GM21381 (cell line): ENCODE results near the gene VSIG1.
A peak's percentile ranks its signal among the peaks of the same experiment; 100 is the strongest.

Experiments used
- ATAC-seq: cut with Tn5 transposase; IDR thresholded peaks from one replicate; pipeline ENCODE4 v1.9.1; 2021; ENCODE audit warnings: mild to moderate bottlenecking, moderate library complexity; ENCODE audit not compliant: unreplicated experiment

VSIG1 gene

DNA sequence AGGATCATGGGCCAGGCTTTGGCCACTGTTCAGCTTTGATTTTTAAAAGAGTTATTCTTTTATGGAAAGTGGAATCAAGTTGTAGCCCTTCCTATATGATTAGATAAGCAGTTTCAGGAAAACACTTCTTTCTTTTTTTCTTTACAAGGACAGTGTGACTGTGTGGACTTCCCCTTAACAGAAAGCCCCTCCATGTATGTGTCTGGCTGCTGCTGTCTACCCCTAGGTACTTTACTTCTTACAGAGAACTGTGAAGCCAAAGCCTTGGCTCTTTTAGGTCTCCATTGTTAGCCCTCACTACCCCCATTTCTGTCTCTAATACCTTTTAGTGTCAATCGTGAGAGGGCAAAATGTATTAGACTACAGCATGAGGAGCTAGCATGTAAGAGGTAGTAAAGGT, 19.1 kb downstream of the VSIG1 start:
- ATAC-seq, result no peak

DNA sequence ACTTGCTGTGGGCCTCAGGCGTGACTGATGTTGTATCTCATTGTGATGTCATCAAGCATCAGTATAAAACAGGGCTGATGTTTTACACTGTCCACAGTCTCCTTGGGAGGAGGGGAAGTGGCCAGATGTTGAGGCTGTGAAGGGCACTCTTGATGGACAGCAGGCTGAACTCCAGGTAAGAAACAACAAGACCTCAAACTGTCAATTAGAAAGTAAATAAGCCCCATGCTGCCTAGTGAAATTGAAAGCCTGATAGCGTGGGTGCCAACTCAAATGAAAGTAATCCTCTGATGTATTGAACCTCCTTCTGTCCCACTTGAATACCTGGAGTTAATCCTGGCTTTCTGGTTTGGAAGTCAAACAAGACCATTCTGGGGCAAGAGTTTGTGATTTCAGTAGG, 19.7 kb downstream of the VSIG1 start:
- no peak for ATAC-seq

DNA sequence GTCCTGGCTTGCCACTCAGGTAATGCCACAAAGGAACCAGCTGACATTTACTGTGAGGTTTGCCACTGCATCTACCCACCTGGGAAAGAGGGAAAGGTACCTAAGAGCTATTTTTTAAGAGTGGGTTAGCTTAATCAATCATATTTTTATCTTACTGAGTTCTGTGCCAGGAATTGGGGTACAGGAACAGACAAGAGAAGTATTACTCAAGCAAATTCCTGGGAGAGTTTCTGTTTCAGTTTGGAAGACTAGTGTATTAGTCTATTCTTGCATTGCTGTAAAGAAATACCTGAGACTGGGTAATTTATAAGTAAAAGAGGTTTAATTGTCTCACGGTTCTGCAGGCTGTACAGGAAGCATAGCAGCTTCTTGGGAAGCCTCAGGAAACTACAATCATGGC, 23.3 kb downstream of the VSIG1 start:
- no peak for ATAC-seq

DNA sequence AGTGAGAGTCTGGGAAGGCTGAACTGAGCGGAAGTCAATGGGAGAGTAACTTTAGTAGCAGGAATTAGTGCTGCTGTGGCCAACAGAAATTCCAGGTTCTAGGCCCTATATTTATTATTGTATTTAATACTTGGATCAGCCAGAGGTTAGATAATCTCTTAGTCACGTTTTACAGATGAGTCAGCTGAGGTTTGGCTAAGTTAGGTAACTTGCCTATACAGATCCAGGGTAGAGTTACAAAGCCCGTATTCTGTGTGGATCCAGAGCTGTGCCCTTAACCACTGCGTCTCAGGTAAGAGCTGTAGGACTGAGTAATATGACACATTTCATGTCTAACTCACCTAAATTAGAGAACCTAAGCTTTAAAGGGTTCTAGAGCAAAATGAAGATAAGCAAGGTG, 26.0 kb downstream of the VSIG1 start:
- ATAC-seq, result no peak

DNA sequence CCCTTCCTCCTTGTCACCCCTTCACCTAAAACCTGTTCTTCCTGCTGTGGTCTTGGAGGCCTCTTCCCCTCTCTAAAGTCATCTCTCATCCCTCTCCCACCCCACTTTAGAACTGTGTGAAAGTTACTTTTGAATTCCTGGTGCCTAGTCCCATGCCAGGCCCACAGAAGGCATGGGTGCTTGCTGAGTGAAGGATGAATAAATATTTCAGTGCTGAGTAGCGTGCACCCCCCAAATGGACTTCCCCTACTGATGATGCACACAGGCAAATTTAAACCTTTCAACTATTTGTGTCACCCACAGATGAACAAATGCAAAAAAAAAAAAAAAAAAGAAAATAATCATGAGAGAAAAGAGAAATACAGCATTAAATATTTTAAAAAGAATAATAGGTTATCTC, 26.7 kb downstream of the VSIG1 start:
- ATAC-seq, result no peak

DNA sequence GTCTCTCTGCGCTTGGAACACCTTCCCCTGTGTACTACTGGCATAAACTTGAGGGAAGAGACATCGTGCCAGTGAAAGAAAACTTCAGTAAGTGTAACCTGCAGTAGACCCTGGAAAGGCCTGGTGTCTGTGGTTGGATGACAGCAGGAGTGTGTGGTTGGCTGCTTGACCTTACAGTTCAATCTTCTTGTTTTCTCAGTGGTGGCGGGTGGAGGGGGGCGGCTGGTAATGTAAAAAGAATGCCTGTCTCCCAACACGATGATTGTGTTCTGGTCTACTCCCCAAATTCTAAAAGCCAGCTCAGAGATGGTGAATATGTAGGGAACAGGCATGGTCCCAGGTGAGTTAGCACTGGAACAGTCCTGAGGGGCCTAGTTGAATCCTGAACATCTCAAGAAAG, 27.9 kb downstream of the VSIG1 start:
- no peak for ATAC-seq

DNA sequence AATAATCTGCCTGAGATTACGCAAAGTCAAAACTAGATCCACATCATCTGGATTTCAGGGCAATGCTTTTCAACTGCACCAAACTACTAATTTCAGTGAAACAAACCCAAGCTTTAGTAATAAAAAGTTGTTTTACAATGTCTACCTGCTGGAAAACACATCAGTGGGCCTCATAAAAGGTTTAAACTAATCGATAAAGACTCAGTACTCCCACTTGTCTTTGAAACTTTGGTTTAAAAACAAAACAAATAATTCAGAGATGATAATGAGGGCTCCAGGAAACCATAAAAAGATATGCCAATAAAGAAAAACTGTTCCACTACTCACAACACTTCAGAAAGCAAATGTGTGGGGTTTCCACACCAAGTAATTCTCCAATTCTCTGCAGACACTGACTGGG, 36.2 kb downstream of the VSIG1 start:
- ATAC-seq, result no peak

DNA sequence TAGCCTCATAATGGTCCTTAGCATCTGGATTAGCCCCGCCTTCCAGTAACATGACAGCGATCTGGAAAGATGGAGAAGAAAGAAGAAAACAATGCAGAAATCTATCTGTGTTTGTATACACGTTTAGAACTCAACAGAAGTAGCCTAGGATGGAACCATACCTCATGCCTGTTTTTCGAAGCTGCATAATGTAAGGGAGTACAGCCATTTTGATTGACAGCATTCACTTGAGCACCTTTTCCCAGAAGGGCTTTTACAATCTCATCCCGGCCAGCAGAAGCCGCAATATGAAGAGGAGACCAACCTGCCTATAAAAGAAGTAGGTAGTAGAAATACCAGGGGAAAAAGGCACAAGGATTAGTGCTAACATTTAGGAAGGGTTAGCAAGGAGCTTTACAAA, 42.9 kb downstream of the VSIG1 start:
- no peak for ATAC-seq

DNA sequence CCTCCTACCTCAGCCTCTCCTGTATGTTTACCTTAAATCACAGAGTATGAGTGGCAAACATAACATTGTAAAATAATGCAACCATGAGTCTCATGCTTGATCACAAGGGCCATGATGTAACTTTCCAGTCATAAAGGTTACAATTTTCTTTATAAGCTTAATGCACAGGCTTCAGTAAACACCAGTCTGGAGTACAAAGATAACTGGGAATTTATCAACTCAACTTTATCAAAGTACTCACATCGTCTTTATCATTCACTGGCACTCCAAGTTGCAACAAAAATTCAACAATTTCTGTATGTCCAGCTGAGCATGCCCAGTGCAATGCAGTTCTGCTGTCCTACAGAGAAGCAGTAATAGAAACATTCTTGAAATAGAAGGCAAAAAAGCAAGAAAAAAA, 43.6 kb downstream of the VSIG1 start:
- ATAC-seq, result no peak

DNA sequence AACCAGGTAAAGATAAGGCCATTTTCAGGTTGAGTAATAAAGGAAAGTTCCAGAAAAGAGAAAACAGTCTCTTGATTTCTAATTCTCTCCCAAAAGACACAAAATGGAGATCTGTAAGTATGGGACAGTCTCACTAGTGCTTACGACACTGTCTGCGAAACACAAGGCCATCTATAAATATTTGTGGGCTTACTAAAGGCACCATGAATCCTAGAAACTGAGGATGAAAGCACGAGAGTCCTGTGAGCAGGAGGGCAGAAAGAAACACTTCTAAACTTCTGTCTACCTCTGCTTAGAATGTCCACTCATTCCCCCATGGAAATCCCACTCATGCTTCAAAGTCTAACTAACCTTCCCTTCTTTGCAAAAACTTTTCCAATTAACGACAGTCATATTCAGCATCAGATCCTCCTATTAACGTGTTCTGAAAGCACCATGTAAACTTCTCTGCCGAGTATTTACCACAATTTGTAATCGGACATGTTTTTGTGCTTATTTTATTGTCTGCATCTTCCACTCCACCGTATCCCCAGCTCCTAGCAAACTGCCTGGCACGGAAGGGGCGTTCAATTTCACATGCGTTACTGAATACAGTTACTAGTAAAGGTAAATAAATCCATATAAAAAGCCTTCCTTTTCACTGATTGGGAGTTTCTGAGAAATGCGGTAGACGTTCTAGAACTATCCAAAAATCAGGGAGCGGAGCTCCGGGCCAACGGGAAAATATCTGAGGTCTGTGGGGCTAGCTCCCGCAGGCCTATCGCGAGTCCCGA, 45.8 kb downstream of the VSIG1 start:
- ATAC-seq, result no peak

DNA sequence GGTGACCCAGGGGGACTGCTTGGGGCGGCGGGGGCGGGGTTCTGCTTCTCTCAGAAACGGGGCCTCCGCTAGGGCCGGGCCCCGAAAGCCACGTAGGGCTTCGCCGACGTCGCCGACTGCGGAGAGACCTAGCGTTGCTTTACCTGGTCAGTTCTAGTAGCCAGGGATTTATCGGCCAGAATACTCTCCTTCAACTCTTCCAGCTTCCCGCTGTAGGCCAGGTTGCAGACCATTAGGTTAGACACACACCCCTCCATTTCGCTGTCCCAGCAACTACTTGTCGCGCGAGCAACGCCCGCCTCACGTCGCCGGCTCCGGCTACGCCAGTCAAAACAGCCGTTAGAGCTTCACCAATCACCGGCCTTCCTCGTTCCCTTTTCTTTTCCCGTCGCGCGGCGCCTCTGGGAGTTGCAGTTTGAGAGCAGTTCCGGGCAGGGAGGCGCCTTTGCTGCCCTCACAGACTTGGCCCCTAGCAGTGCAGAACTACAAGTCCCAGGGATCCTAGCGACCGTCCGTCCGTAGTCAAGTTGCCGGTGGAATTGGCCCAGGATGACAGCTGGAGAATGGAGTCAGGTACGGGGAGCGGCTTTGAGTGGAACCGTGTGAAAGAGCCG, 46.5 kb downstream of the VSIG1 start, which contains the start of the genes ATG4A and PSMD10:
ATG4A (plus strand) TSS at position 515 of the 614 bp plus-strand sequence; CDS start at position 564, 49 bp downstream.
PSMD10 (minus strand) TSS at position 279 of the 614 bp plus-strand sequence; CDS start at position 257, 22 bp downstream.
- peak; percentile 96 for ATAC-seq

DNA sequence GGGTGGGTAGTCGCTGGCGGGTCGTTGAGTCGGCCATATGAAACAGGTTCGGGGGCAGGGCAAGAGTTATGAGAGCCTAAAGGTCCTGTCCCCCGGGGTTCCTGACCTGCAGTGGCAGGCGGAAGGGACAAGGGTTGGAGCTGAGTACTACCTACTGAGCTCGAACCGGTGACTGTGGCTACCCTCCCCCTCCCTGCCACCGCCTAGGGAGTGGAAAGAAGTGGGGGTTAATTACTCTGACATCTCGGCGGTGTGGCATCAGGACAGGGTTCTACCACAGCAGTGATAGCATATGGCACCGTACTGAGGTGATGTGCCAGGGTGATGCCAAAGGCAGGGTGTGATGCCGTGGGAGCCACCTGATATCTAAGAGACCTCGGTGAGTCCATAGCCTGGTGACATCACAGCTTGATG, 47.0 kb downstream of the VSIG1 start:
- peak; percentile 44 for ATAC-seq

DNA sequence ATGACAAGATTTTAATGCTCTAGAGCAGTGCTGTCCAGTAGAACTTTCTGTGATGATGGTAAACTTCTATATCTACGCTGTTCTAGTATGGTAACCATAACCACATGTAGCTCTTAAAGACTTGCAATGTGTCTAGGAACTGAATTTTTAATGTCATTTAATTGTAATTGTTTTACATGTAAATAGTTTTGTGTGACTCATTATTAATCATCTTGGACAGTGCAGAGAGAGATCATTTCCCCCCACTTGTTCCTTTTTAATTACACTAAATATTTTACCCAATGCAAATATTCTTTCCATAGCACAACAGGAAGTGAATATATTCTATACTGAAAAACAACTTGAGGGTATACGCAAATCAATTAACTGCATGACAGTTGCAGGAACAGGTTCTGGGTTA, 52.5 kb downstream of the VSIG1 start:
- no peak for ATAC-seq

DNA sequence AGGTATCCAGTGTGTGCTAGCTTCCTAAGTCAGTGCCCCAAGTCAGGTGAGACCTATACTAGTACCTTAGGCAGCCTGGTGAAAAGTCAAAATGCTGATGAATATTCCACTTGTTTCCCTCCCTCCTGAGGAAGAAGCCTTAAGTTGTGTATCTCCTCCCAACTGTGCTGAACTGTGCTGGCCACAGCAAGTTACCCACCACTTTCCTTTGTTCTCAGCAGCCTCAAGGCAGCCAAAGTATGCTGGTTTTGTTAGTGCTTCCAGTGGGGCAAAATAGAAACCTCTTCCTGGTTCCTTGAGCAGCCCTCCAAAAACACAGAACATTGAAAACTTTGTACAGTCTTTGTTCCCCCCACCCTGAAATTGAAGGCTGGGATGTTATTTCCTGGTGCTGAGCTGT, 60.6 kb downstream of the VSIG1 start:
- no peak for ATAC-seq

DNA sequence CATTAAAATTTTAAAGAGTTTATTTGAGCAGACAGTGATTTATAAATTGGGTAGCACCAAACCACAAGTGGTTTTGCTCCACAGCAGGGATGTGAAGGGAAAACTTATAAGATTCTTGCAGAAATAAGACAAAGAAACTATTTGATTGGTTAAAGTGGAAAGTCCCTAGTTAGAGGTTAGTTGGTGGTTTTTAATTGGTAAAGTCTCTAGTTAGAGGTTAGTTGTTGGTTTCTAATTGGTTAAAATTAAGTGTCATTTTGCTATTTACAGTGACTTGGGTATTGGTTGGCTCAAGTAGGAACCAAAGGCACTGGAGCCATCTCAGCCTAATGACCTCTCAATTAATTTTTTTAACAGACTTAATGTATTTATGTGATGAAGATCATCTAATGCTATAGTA, 69.7 kb downstream of the VSIG1 start:
- ATAC-seq, result no peak

DNA sequence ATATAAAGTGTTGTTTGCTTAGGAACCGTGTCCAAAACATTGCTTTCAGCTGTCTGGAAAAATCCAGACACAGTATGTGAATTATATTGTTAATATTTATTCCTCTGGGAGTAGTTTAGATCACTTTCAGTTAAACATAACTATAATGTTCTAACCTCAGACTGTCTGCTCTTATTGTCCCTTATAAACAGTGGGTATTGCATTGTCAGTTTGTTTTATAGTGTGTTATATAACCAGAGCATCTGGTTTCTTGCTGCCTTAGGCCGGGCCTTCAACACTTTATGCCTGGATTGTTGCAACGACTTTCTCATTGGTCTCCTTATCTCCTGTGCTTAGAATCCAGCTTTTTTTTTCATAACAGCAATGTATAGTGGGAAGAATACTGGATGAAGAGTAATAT, 73.1 kb downstream of the VSIG1 start:
- no peak for ATAC-seq

DNA sequence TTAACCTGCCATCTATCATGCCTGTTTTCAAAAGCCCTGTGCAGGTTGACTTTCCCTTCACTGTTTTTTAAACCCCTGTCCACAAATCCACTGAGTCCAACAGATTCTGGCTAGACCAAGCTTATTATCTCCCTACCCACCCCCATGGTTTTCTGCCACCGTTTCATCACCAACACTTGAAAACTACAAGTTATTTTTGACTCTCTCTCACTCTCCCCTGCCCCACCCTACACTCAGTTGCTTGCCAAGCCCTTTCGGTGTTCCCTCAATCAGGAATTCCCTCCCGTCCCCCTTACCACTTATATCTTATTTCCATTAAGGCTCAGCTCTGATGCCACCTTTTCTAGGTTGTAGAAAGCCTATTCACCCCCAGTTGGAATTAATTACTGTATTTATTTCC, 76.4 kb downstream of the VSIG1 start:
- no peak for ATAC-seq

DNA sequence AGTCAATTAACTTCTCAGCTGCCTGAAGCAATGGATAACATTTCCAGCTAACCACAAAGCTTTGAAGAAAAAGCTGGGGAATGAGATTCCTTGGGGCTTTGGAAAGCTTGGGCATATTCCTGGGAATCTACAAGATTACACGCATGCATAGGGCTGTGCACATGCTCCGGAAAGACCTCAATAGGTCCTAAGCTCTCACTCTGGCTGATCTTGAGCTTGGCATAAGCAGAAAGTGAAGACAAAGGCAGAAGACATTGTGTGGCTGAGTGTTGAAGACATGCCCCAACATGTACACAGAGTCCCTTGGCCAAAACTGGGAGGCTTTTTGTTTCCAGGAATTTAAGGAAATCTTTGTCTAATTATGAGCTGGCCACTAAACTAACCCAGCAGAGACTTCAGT, 77.9 kb downstream of the VSIG1 start:
- ATAC-seq, result no peak

DNA sequence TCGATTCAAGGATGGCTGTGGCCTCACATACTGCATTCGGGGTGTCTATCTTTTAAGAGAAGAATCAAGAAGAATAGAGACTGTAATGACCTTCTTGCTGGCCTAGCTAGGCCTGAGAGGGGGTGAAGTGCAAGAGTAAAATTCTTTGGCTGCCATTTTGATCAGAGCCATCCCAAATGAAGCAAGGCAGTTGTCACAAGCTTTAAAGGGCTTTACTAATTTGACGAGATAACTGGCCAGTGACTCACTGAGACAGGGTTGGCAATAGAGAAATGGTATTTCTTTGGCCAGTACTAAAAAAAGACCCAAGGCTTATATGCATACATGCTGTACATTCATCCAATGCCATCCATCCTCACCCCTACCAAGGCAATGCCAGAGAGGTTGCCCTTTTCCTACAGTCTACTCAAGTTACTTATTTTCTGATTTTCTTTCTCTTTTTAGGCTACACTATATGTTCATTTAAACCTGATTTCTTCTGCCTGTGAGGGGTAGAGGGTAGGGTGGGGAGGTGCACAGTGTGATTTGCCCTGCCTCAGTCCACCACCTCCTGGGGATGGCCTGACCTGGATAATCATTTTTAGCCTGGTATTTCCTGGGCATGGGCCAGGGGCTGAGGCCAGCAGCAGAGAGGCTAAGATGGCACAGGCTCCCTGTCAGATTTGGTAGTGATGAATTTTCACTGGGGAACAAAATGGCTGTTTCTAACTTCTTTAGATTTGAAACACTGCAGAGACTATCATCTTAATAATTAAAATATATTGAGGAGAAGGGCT, 78.9 kb downstream of the VSIG1 start:
- no peak for ATAC-seq

DNA sequence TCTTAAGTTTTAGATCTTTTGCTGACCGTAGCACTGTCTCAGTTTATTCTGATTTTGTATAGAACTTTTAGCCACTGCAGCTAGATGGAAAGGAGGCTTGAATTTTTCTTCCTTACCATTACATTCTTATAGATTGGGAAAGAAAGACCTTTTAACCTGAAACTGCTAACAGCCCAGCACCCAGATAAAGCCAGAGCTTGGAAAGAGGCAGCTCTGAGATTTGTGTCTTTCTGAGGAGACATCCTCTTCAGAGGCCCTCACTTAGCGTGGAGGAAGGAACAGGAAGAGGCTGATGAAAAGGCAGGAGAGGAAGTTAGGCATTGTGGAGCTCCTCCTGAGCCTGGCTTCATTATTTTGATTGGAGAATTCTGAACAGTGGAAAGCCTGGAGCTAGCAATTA, 81.8 kb downstream of the VSIG1 start:
- no peak for ATAC-seq

DNA sequence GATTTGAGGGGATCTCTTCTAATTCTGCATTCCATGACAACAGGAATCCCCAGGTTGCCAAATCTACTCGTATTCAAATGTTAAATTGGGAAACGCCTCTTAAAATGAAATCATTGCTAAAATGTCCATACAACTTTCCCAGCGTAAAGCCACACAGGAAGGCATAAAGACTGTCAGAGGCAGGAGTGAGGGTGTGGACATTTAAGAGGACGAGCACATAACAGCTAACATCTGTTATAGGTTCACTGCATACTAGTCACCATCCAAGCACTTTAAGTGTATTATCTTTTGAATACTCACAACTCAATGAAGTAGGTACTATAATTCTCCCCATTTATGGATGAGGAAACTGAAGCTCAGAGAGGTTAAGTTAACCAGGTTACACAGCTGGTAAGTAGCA, 82.3 kb downstream of the VSIG1 start:
- ATAC-seq, result no peak
